Endodermal cell (in vitro differentiated cells): Measurements from ENCODE around the gene SEPHS2. TPM values are rescaled to one million over a fixed set of nuclear protein-coding genes. Genes with fewer than 3 reads are reported as not detected.
A peak's percentile ranks its signal among the peaks of the same experiment; 100 is the strongest.
"Not testable (repeated sequence)": the region's sequence is repeated elsewhere in the genome, so short reads cannot be mapped to it uniquely, and the experiment has no call there.

Experiments used
- DNase-seq: peaks from one replicate; pipeline ENCODE4 v3.0.0-alpha.2; 2017
- H3K27ac ChIP-seq: 2 replicates; pipeline ENCODE4 v1.5.1; 2013; ENCODE audit warnings: mild to moderate bottlenecking, low read depth, low read length, moderate library complexity
- H3K27me3 ChIP-seq: 2 replicates; pipeline ENCODE4 v1.6.1; 2013; ENCODE audit warnings: mild to moderate bottlenecking, low read length, moderate library complexity; ENCODE audit not compliant: insufficient read depth, control insufficient read depth, poor library complexity, severe bottlenecking
- H3K36me3 ChIP-seq: 2 replicates; pipeline ENCODE4 v1.7.0; 2013; ENCODE audit warnings: mild to moderate bottlenecking, low read length, moderate library complexity; ENCODE audit not compliant: control insufficient read depth, insufficient read depth
- H3K4me1 ChIP-seq: one replicate; pipeline ENCODE4 v1.7.0; 2013; ENCODE audit warnings: low read length; ENCODE audit not compliant: control insufficient read depth, insufficient read depth
- H3K4me3 ChIP-seq: 2 replicates; pipeline ENCODE4 v1.5.1; 2013; ENCODE audit warnings: mild to moderate bottlenecking, low read length, moderate library complexity
- H3K9ac ChIP-seq: 2 replicates; pipeline ENCODE4 v1.6.1; 2013; ENCODE audit warnings: mild to moderate bottlenecking, low read length, moderate library complexity; ENCODE audit not compliant: poor library complexity, severe bottlenecking; ENCODE audit errors: extremely low read depth
- H3K9me3 ChIP-seq: 2 replicates; pipeline ENCODE4 v1.6.1; 2013; ENCODE audit warnings: mild to moderate bottlenecking, low read length, moderate library complexity; ENCODE audit not compliant: control insufficient read depth
- H3K27ac Mint-ChIP-seq: 2 replicates; pipeline ENCODE4 v1.8.0; 2020; ENCODE audit warnings: mixed read lengths
- H3K27me3 Mint-ChIP-seq: 2 replicates; pipeline ENCODE4 v1.8.0; 2021; ENCODE audit warnings: mild to moderate bottlenecking, mixed read lengths; ENCODE audit not compliant: insufficient read depth
- H3K36me3 Mint-ChIP-seq: 2 replicates; pipeline ENCODE4 v1.8.0; 2020; ENCODE audit warnings: low read depth, mixed read lengths
- H3K4me1 Mint-ChIP-seq: 2 replicates; pipeline ENCODE4 v1.8.0; 2020; ENCODE audit warnings: mixed read lengths
- H3K4me3 Mint-ChIP-seq: 2 replicates; pipeline ENCODE4 v1.8.0; 2020; ENCODE audit warnings: mild to moderate bottlenecking, moderate library complexity, mixed read lengths
- H3K9me3 Mint-ChIP-seq: 2 replicates; pipeline ENCODE4 v1.8.0; 2020; ENCODE audit warnings: mild to moderate bottlenecking, mixed read lengths
- WGBS, 2 experiments: methylation state at CpG; one replicate each; pipeline versions ENCODE4 v1.1.5 to v1.1.7; 2013; ENCODE audit warnings: missing lambda C conversion rate in 2 of 2, mixed read lengths in 1 of 2; ENCODE audit not compliant: insufficient coverage in 1 of 2, insufficient read length in 1 of 2; 5-methylcytosine and 5-hydroxymethylcytosine counted together
- total RNA-seq, 2 donors: library from RNA; stranded (reverse); fragmentation: NEBNext Ultra II Directional in 1 of 2; extraction: Animal tissue kit (Norgen Biotek cat#: 25700) in 1 of 2; gene quantifications; 2 replicates in 1 of 2; 3 replicates in 1 of 2; pipeline ENCODE4 v1.2.1, GENCODE V29; 2021
- TF ChIP-seq, protein P1 (sequence below): fragments of 200-600 bp; sonication (generic); conservative IDR thresholded peaks from 2 replicates; pipeline ENCODE4 v1.5.0; 2021; ENCODE audit warnings: antibody characterized with exemption, mild to moderate bottlenecking

SEPHS2 gene
- total RNA-seq, 2 donors from 2014 or later, result 35.7 to 37.5 TPM

DNA sequence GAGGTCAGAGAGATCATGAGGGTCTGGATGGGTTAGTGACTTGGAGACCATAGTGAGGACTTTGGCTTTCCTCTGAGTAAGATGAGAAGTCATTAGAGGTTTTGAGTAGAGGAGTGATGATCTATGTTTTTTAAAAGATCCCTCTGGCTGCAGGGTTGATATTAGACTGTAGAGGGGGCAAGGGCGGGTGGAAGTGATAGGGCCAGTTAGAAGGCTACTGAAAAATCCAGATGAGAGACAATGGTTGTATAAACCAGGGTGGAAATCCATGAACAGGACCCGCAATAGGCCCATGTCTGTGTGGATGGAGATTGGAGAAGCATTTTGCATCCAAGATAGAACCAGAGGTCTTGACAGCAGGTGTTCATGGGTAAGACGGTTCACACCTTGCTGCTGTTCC lies 36.7 kb upstream of the SEPHS2 start:
- no peaks in the 10 kb centered on the region for H3K27me3 ChIP-seq
- no peak overlapping the region for H3K27ac Mint-ChIP-seq
- no peaks in the 10 kb centered on the region for H3K9me3 Mint-ChIP-seq
- H3K4me1 ChIP-seq, result no peaks in the 10 kb centered on the region
- H3K4me1 Mint-ChIP-seq, result no peaks in the 10 kb centered on the region
- H3K4me3 Mint-ChIP-seq, result no peak overlapping the region
- no peaks in the 10 kb centered on the region for H3K36me3 Mint-ChIP-seq
- H3K27me3 Mint-ChIP-seq, result peaks cover 22% of the 10 kb centered on the region
- TF ChIP-seq, protein P1, sequence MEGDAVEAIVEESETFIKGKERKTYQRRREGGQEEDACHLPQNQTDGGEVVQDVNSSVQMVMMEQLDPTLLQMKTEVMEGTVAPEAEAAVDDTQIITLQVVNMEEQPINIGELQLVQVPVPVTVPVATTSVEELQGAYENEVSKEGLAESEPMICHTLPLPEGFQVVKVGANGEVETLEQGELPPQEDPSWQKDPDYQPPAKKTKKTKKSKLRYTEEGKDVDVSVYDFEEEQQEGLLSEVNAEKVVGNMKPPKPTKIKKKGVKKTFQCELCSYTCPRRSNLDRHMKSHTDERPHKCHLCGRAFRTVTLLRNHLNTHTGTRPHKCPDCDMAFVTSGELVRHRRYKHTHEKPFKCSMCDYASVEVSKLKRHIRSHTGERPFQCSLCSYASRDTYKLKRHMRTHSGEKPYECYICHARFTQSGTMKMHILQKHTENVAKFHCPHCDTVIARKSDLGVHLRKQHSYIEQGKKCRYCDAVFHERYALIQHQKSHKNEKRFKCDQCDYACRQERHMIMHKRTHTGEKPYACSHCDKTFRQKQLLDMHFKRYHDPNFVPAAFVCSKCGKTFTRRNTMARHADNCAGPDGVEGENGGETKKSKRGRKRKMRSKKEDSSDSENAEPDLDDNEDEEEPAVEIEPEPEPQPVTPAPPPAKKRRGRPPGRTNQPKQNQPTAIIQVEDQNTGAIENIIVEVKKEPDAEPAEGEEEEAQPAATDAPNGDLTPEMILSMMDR, result peak; percentile 54
- H3K27ac ChIP-seq, result no peak overlapping the region
- 88 to 97% methylated on average over 3 of the region's 3 CpGs for WGBS, 2 experiments
- H3K9ac ChIP-seq, result no peak overlapping the region
- no peaks in the 10 kb centered on the region for H3K36me3 ChIP-seq
- H3K9me3 ChIP-seq, result no peaks in the 10 kb centered on the region
- no peak for DNase-seq
- no peak overlapping the region for H3K4me3 ChIP-seq

DNA sequence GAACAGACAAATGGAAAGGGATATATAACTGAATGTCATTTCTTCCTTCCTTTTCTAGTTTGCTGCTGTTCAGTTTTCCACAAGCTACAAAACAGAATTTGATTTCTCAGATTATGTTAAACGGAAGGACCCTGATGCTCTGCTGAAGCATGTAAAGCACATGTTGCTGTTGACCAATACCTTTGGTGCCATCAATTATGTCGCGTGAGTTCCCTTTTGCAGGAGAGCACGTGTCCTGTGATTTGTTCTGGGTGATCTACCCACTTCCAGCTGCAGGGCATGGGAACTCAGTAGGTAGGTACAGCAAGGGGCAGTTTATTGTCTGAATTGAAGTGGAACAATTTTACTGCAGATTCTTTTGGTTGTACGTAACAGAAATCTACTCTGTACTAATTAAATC lies 35.7 kb upstream of the SEPHS2 start:
- no peak for DNase-seq
- TF ChIP-seq, protein P1, result no peak
- Histone ChIP-seq H3K9ac (no peak overlapping the region), H3K27ac (no peak overlapping the region), H3K4me1 (no peaks in the 10 kb centered on the region), H3K27me3 (no peaks in the 10 kb centered on the region), H3K4me3 (no peak overlapping the region), H3K36me3 (no peaks in the 10 kb centered on the region), H3K9me3 (no peaks in the 10 kb centered on the region)
- H3K4me3 Mint-ChIP-seq, result no peak overlapping the region
- WGBS, 2 experiments, result 92 to 100% methylated on average over 4 to 5 of the region's 5 CpGs
- H3K27me3 Mint-ChIP-seq, result peaks cover 23% of the 10 kb centered on the region
- H3K9me3 Mint-ChIP-seq, result no peaks in the 10 kb centered on the region
- H3K27ac Mint-ChIP-seq, result no peak overlapping the region
- no peaks in the 10 kb centered on the region for H3K36me3 Mint-ChIP-seq
- no peaks in the 10 kb centered on the region for H3K4me1 Mint-ChIP-seq

DNA sequence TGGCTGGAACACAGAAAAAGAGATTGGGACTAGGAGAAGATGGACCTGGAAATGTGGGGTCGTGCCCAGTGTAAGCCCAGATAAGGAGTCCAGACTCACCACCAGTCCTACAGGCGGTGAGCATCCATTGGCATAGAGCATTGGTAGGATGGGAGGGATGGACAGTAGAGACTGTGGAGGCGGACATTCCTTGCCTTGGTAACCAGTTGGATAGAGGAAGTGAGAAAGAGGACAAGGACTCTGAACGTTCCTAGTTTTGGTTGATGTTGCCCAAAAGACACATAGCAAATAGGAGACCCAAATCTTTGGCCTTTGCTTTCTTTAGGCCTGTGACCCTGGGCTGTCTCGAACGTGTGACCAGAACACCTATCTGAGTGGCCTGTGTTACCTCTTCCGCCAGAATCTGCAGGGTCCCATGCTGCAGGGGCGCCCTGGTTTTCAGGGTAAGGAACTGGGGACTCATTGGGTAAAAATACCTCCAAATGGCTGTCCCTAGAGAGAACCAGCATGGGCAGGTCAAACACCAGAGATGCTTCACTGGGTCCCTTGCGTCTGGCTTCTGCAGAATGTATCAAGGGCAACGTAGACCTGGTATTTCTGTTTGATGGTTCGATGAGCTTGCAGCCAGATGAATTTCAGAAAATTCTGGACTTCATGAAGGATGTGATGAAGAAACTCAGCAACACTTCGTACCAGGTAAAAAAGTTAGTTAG lies 33.2 kb upstream of the SEPHS2 start:
- Histone ChIP-seq H3K4me1 (no peaks in the 10 kb centered on the region), H3K9me3 (no peaks in the 10 kb centered on the region), H3K27ac (no peak overlapping the region), H3K27me3 (no peaks in the 10 kb centered on the region), H3K4me3 (no peak overlapping the region), H3K9ac (no peak overlapping the region), H3K36me3 (no peaks in the 10 kb centered on the region)
- H3K27me3 Mint-ChIP-seq, result peaks cover 20% of the 10 kb centered on the region
- H3K4me3 Mint-ChIP-seq, result no peak overlapping the region
- no peaks in the 10 kb centered on the region for H3K36me3 Mint-ChIP-seq
- no peak overlapping the region for H3K27ac Mint-ChIP-seq
- TF ChIP-seq, protein P1, result no peak
- H3K9me3 Mint-ChIP-seq, result no peaks in the 10 kb centered on the region
- no peaks in the 10 kb centered on the region for H3K4me1 Mint-ChIP-seq
- 91 to 95% methylated on average over 12 of the region's 12 CpGs for WGBS, 2 experiments
- no peak for DNase-seq

GRCh38 chr16:30477773-30478172 lies 32.1 kb upstream of the SEPHS2 start:
- not testable (repeated sequence) for H3K9ac ChIP-seq, H3K27ac ChIP-seq, H3K4me1 Mint-ChIP-seq, H3K27ac Mint-ChIP-seq, H3K9me3 ChIP-seq, H3K36me3 Mint-ChIP-seq, H3K4me1 ChIP-seq, H3K9me3 Mint-ChIP-seq, H3K27me3 ChIP-seq, H3K4me3 ChIP-seq, H3K4me3 Mint-ChIP-seq, H3K36me3 ChIP-seq, DNase-seq
- WGBS, 2 experiments, result 91 to 93% methylated on average over 3 of the region's 3 CpGs
- H3K27me3 Mint-ChIP-seq, result peaks cover 22% of the 10 kb centered on the region
